GM23248 (cell line): ENCODE measurements around the gene SP9.

Experiments used
- EZH2 ChIP-seq: fragments of 200-600 bp; sonication (generic); IDR thresholded peaks from 2 replicates; pipeline ENCODE4 v1.6.1; 2018; ENCODE audit warnings: antibody characterized with exemption, mild to moderate bottlenecking; ENCODE audit not compliant: insufficient read depth, poor library complexity, severe bottlenecking
- EZH2phosphoT487 ChIP-seq: fragments of 200-600 bp; sonication (generic); IDR thresholded peaks from 2 replicates; pipeline ENCODE4 v1.6.1; 2018; ENCODE audit warnings: antibody characterized with exemption, moderate library complexity, mild to moderate bottlenecking, low read depth; ENCODE audit not compliant: insufficient read depth

GRCh38 chr2:174326161-174327020 lies 8.4 kb upstream of the SP9 start:
- TF ChIP-seq EZH2 = no peak
- TF ChIP-seq EZH2phosphoT487 = no peak
